GM23338 (cell line): ENCODE measurements around the gene CRACR2B. TPM values are rescaled to one million over a fixed set of nuclear protein-coding genes. Genes with fewer than 3 reads are reported as not detected.
A peak's percentile ranks its signal among the peaks of the same experiment; 100 is the strongest.

Source experiments
- ATAC-seq: fragments of 200-7000 bp; cut with Tn5 transposase; 3 replicates; pipeline ENCODE4 v1.9.1; 2020
- DNase-seq: peaks from one replicate; pipeline ENCODE4 v3.0.0-alpha.2; 2015; ENCODE audit warnings: low spot score
- H2AFZ ChIP-seq: fragments of 200-600 bp; sonication (generic); 2 replicates; pipeline ENCODE4 v1.8.0; 2016; ENCODE audit warnings: antibody characterized with exemption, mild to moderate bottlenecking, moderate library complexity
- H3F3A ChIP-seq: fragments of 200-600 bp; sonication (generic); replicated peaks from 2 replicates; pipeline ENCODE4 v1.8.0; 2017; ENCODE audit warnings: antibody characterized with exemption, mixed run types, low read depth
- H3K27ac ChIP-seq: fragments of 200-600 bp; sonication (generic); 2 replicates; pipeline ENCODE4 v1.6.1; 2016; ENCODE audit warnings: low read depth
- H3K27me3 ChIP-seq: fragments of 200-600 bp; sonication (generic); 2 replicates; pipeline ENCODE4 v1.8.0; 2016; ENCODE audit warnings: mild to moderate bottlenecking, mixed run types, moderate library complexity; ENCODE audit not compliant: insufficient read depth
- H3K36me3 ChIP-seq: fragments of 200-600 bp; sonication (generic); 2 replicates; pipeline ENCODE4 v1.8.0; 2016; ENCODE audit warnings: mild to moderate bottlenecking; ENCODE audit not compliant: insufficient read depth
- H3K4me1 ChIP-seq: fragments of 200-600 bp; sonication (generic); 2 replicates; pipeline ENCODE4 v1.8.0; 2016; ENCODE audit warnings: mild to moderate bottlenecking, moderate library complexity; ENCODE audit not compliant: insufficient read depth
- H3K4me2 ChIP-seq: fragments of 200-600 bp; sonication (generic); 2 replicates; pipeline ENCODE4 v1.7.1; 2017; ENCODE audit warnings: mixed run types
- H3K4me3 ChIP-seq: fragments of 200-600 bp; sonication (generic); 2 replicates; pipeline ENCODE4 v1.6.1; 2016; ENCODE audit warnings: mixed run types
- H3K79me2 ChIP-seq: fragments of 200-600 bp; sonication (generic); replicated peaks from 2 replicates; pipeline ENCODE4 v1.8.0; 2017; ENCODE audit warnings: mild to moderate bottlenecking; ENCODE audit not compliant: insufficient read depth
- H3K9me2 ChIP-seq: fragments of 200-600 bp; sonication (generic); 2 replicates; pipeline ENCODE4 v1.8.0; 2017; ENCODE audit not compliant: insufficient read depth
- H4K20me1 ChIP-seq: fragments of 200-600 bp; sonication (generic); replicated peaks from 2 replicates; pipeline ENCODE4 v1.8.0; 2017; ENCODE audit warnings: mild to moderate bottlenecking; ENCODE audit not compliant: insufficient read depth
- H3K27ac Mint-ChIP-seq: 2 replicates; pipeline ENCODE4 v1.8.0; 2020; ENCODE audit warnings: inconsistent platforms, mild to moderate bottlenecking, moderate library complexity, mixed read lengths
- H3K27me3 Mint-ChIP-seq: 3 replicates; pipeline ENCODE4 v1.8.0; 2022; ENCODE audit warnings: low read depth, mild to moderate bottlenecking, moderate library complexity, mixed read lengths, inconsistent platforms; ENCODE audit not compliant: insufficient read depth, poor library complexity
- H3K36me3 Mint-ChIP-seq: 3 replicates; pipeline ENCODE4 v1.8.0; 2021; ENCODE audit warnings: low read depth, mild to moderate bottlenecking, inconsistent platforms, moderate library complexity, mixed read lengths
- H3K4me1 Mint-ChIP-seq: 3 replicates; pipeline ENCODE4 v1.8.0; 2020; ENCODE audit warnings: mild to moderate bottlenecking, inconsistent platforms, mixed read lengths
- H3K4me3 Mint-ChIP-seq: 3 replicates; pipeline ENCODE4 v1.8.0; 2021; ENCODE audit warnings: moderate library complexity, mild to moderate bottlenecking, inconsistent platforms, mixed read lengths
- H3K9me3 Mint-ChIP-seq: 3 replicates; pipeline ENCODE4 v1.8.0; 2020; ENCODE audit warnings: moderate library complexity, mild to moderate bottlenecking, inconsistent platforms, mixed read lengths
- ETS1 ChIP-seq: IDR thresholded peaks from 2 replicates; pipeline ENCODE4 v1.6.1; 2016; ENCODE audit warnings: antibody characterized with exemption
- JUNB ChIP-seq: IDR thresholded peaks from one replicate; pipeline ENCODE4 v1.6.1; 2016; ENCODE audit warnings: antibody characterized with exemption; ENCODE audit not compliant: unreplicated experiment
- POLR2AphosphoS5 ChIP-seq: IDR thresholded peaks from 2 replicates; pipeline ENCODE4 v1.6.1; 2016; ENCODE audit warnings: antibody characterized with exemption, low read depth
- STAT1 ChIP-seq: IDR thresholded peaks from one replicate; pipeline ENCODE4 v1.6.1; 2016; ENCODE audit warnings: antibody characterized with exemption; ENCODE audit not compliant: unreplicated experiment
- ZNF462 ChIP-seq: fragments of 250-450 bp; sonication (Bioruptor Pico); IDR thresholded peaks from 2 replicates; pipeline ENCODE4 v1.5.0; 2020; ENCODE audit warnings: mild to moderate bottlenecking, moderate library complexity
- polyA plus RNA-seq: library from polyadenylated mRNA; unstranded; fragments of >200 nt; fragmentation: Nextera tagmentation; extraction: Ambion mirVana; gene quantifications from 2 replicates; pipeline ENCODE4 v1.2.1, GENCODE V29; 2016
- total RNA-seq: library from RNA; depleted of rRNA; stranded (reverse); fragments of >200 nt; shearing (Covaris generic); gene quantifications from 2 replicates; pipeline ENCODE4 v1.2.3, GENCODE V29; 2014

CRACR2B gene
- total and polyA plus RNA-seq, 2 experiments from 2014 or later = 55.9 to 64.1 TPM

GRCh38 chr11:843818-844692, 16.3 kb downstream of the CRACR2B start:
- ATAC-seq (peak; percentile 60), DNase-seq (peak; percentile 98)
- Mint-ChIP-seq H3K36me3 (peaks cover 22% of the 10 kb centered on the region), H3K4me1 (peaks cover 28% of the 10 kb centered on the region), H3K27me3 (peaks cover 30% of the 10 kb centered on the region), H3K27ac (peak overlapping the region; percentile 93), H3K9me3 (no peaks in the 10 kb centered on the region), H3K4me3 (peak overlapping the region; percentile 88)
- H3K4me2 ChIP-seq = peak overlapping the region; percentile 91
- peaks cover 32% of the 10 kb centered on the region for H3K4me1 ChIP-seq
- peaks cover 20% of the 10 kb centered on the region; the same call in 1 of the 2 replicates for H3F3A ChIP-seq
- H3K36me3 ChIP-seq = peaks cover 6% of the 10 kb centered on the region; the same call in 1 of the 2 replicates
- no peak overlapping the region for H2AFZ ChIP-seq
- H3K27ac ChIP-seq = peak overlapping the region; percentile 99
- TF ChIP-seq POLR2AphosphoS5 = peak; percentile 88
- no peak; the same call in 1 of the 2 replicates for TF ChIP-seq ETS1
- H3K9me2 ChIP-seq = no peaks in the 10 kb centered on the region
- H3K4me3 ChIP-seq = peak overlapping the region; percentile 98
- no peaks in the 10 kb centered on the region for H3K27me3 ChIP-seq
- H4K20me1 ChIP-seq = peaks cover 27% of the 10 kb centered on the region
- peaks cover 19% of the 10 kb centered on the region for H3K79me2 ChIP-seq

- H3F3A ChIP-seq = peaks cover 11% of the 10 kb centered on the region; the same call in 1 of the 2 replicates
- H3K9me3 Mint-ChIP-seq = no peaks in the 10 kb centered on the region
- peak overlapping the region; percentile 99 for H3K27ac ChIP-seq
- peaks cover 22% of the 10 kb centered on the region for H4K20me1 ChIP-seq
- no peaks in the 10 kb centered on the region for H3K9me2 ChIP-seq
- ATAC-seq (peak; percentile 28), DNase-seq (peak; percentile 94)
- H3K4me3 ChIP-seq = peak overlapping the region; percentile 98
- no peak overlapping the region for H2AFZ ChIP-seq
- peak overlapping the region; percentile 91 for H3K4me2 ChIP-seq
- peaks cover 32% of the 10 kb centered on the region for H3K4me1 ChIP-seq
- H3K79me2 ChIP-seq = peaks cover 19% of the 10 kb centered on the region
- peaks cover 28% of the 10 kb centered on the region for H3K4me1 Mint-ChIP-seq
- peaks cover 14% of the 10 kb centered on the region for H3K36me3 Mint-ChIP-seq
- H3K36me3 ChIP-seq = peaks cover under 1% of the 10 kb centered on the region; the same call in 1 of the 2 replicates
- peak overlapping the region; percentile 93 for H3K27ac Mint-ChIP-seq
- no peaks in the 10 kb centered on the region for H3K27me3 ChIP-seq
- peak overlapping the region; percentile 88 for H3K4me3 Mint-ChIP-seq
- peaks cover 25% of the 10 kb centered on the region for H3K27me3 Mint-ChIP-seq
- TF ChIP-seq ZNF462 (no peak), STAT1 (no peak), JUNB (no peak)
Observed at GRCh38 chr11:844693-845644, 17.2 kb downstream of the CRACR2B start.
